SIG-M5 treated with dmso at 0.1 percent for 504 hours (cell line): Measurements from ENCODE around the gene HOMER2.

Experiments
- DNase-seq: peaks from one replicate; lab custom pipeline; 2025; ENCODE audit not compliant: unreplicated experiment; lab: John Stamatoyannopoulos, UW

Gene HOMER2

GRCh38 chr15:82933576-82933975 lies 18.9 kb downstream of the HOMER2 start:
- no peak for DNase-seq

GRCh38 chr15:82931221-82931620 lies 21.3 kb downstream of the HOMER2 start:
- DNase-seq, result no peak

- no peak for DNase-seq
Observed at GRCh38 chr15:82930461-82930860, 22.1 kb downstream of the HOMER2 start.

GRCh38 chr15:82928711-82929110 lies 23.8 kb downstream of the HOMER2 start:
- DNase-seq, result no peak

- no peak for DNase-seq
Observed at GRCh38 chr15:82923744-82924143, 28.8 kb downstream of the HOMER2 start.

GRCh38 chr15:82922737-82923136 lies 29.8 kb downstream of the HOMER2 start:
- no peak for DNase-seq

GRCh38 chr15:82921939-82922338 lies 30.6 kb downstream of the HOMER2 start:
- DNase-seq, result no peak

GRCh38 chr15:82921242-82921641 lies 31.3 kb downstream of the HOMER2 start:
- no peak for DNase-seq

GRCh38 chr15:82919231-82919886 lies 33.2 kb downstream of the HOMER2 start:
- no peak for DNase-seq

GRCh38 chr15:82918607-82919230 lies 33.8 kb downstream of the HOMER2 start:
- DNase-seq, result no peak

GRCh38 chr15:82918162-82918561 lies 34.4 kb downstream of the HOMER2 start:
- DNase-seq, result no peak

GRCh38 chr15:82917249-82917648 lies 35.3 kb downstream of the HOMER2 start:
- no peak for DNase-seq

- no peak for DNase-seq
Observed at GRCh38 chr15:82916161-82916952, 36.2 kb downstream of the HOMER2 start.

- DNase-seq, result no peak
Observed at GRCh38 chr15:82914396-82914795, 38.1 kb downstream of the HOMER2 start.

- DNase-seq, result no peak
Observed at GRCh38 chr15:82911458-82911857, 41.1 kb downstream of the HOMER2 start.

GRCh38 chr15:82910721-82911120 lies 41.8 kb downstream of the HOMER2 start:
- no peak for DNase-seq

- no peak for DNase-seq
Observed at GRCh38 chr15:82909080-82909815, 43.3 kb downstream of the HOMER2 start.

- no peak for DNase-seq
Observed at GRCh38 chr15:82907350-82907749, 45.2 kb downstream of the HOMER2 start.

GRCh38 chr15:82904574-82904973 lies 47.9 kb downstream of the HOMER2 start:
- DNase-seq, result no peak

GRCh38 chr15:82903511-82903910 lies 49.0 kb downstream of the HOMER2 start:
- no peak for DNase-seq

- DNase-seq, result no peak
Observed at GRCh38 chr15:82901114-82901805, 51.3 kb downstream of the HOMER2 start.
